Smooth muscle cell (in vitro differentiated cells): ENCODE data around the gene TEX10. TPM values are rescaled to one million over a fixed set of nuclear protein-coding genes. Genes with fewer than 3 reads are reported as not detected.
A peak's percentile ranks its signal among the peaks of the same experiment; 100 is the strongest.

Source experiments
- DNase-seq: peaks from one replicate; lab custom pipeline; 2025; ENCODE audit not compliant: unreplicated experiment; lab: John Stamatoyannopoulos, UW
- H2AFZ ChIP-seq: fragments of 200-600 bp; sonication (generic); 2 replicates; pipeline ENCODE4 v1.6.0; 2016; ENCODE audit warnings: antibody characterized with exemption, low read depth, mild to moderate bottlenecking
- H3F3A ChIP-seq: fragments of 200-600 bp; sonication (generic); 2 replicates; pipeline ENCODE4 v1.6.0; 2017; ENCODE audit warnings: antibody characterized with exemption, low read depth
- H3K27ac ChIP-seq: fragments of 200-600 bp; sonication (generic); 2 replicates; pipeline ENCODE4 v1.5.1; 2016; ENCODE audit warnings: low read depth, mild to moderate bottlenecking
- H3K27me3 ChIP-seq: fragments of 200-600 bp; sonication (generic); 2 replicates; pipeline ENCODE4 v1.6.1; 2016; ENCODE audit warnings: low read depth, mild to moderate bottlenecking
- H3K36me3 ChIP-seq: fragments of 200-600 bp; sonication (generic); 2 replicates; pipeline ENCODE4 v1.5.1; 2016; ENCODE audit warnings: low read depth
- H3K4me1 ChIP-seq: fragments of 200-600 bp; sonication (generic); 2 replicates; pipeline ENCODE4 v1.5.1; 2016; ENCODE audit warnings: low read depth
- H3K4me2 ChIP-seq: fragments of 200-600 bp; sonication (generic); 2 replicates; pipeline ENCODE4 v1.6.0; 2016; ENCODE audit warnings: mild to moderate bottlenecking
- H3K4me3 ChIP-seq: fragments of 200-600 bp; sonication (generic); 2 replicates; pipeline ENCODE4 v1.5.1; 2016; ENCODE audit warnings: mild to moderate bottlenecking
- H3K79me2 ChIP-seq: fragments of 200-600 bp; sonication (generic); 2 replicates; pipeline ENCODE4 v1.6.0; 2016; ENCODE audit warnings: low read depth, mild to moderate bottlenecking
- H3K9ac ChIP-seq: fragments of 200-600 bp; sonication (generic); 2 replicates; pipeline ENCODE4 v1.6.0; 2016; ENCODE audit warnings: low read depth
- H3K9me3 ChIP-seq: fragments of 200-600 bp; sonication (generic); replicated peaks from 2 replicates; pipeline ENCODE4 v1.5.1; 2016; ENCODE audit warnings: low read depth
- H4K20me1 ChIP-seq: fragments of 200-600 bp; sonication (generic); 2 replicates; pipeline ENCODE4 v1.6.0; 2016; ENCODE audit warnings: low read depth
- WGBS: methylation state at CpG from one replicate; pipeline ENCODE4 v1.1.7; 2016; ENCODE audit warnings: low lambda C conversion rate; 5-methylcytosine and 5-hydroxymethylcytosine counted together
- polyA plus RNA-seq: library from polyadenylated mRNA; unstranded; fragments of >200 nt; fragmentation: Nextera tagmentation; extraction: Ambion mirVana; gene quantifications from 2 replicates; pipeline ENCODE4 v1.2.1, GENCODE V29; 2016
- total RNA-seq: library from RNA; depleted of rRNA; stranded (reverse); fragments of >200 nt; gene quantifications from 2 replicates; pipeline ENCODE4 v1.2.3, GENCODE V29; 2014
- TF ChIP-seq, protein P1 (sequence below): fragments of 200-600 bp; sonication (generic); IDR thresholded peaks from 2 replicates; pipeline ENCODE4 v1.5.1; 2017; ENCODE audit warnings: borderline replicate concordance, mild to moderate bottlenecking, antibody characterized with exemption; ENCODE audit not compliant: insufficient read depth, poor library complexity, severe bottlenecking

Gene TEX10
- total and polyA plus RNA-seq, 2 experiments from 2014 or later = 13.5 to 29.2 TPM

DNA sequence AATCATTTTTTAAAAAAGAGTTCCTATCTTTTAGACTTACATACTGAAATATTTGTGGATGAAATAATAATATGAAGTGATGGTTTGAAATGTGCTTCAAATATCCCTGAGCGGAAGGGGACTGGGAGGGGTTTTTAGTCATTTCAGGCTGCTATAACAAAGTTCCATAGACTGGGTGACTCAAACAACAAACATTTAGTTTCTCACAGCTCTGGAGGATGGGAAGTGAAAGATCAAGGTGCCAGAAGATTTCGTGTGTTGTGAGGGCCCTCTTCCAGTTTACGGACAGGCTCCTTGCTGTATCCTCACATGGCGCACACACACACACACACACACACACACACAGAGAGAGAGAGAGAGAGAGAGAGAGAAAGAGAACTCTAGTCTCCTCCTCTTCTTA is 27.1 kb upstream of the TEX10 start:
- no peak overlapping the region for H3K4me3 ChIP-seq
- no peaks in the 10 kb centered on the region for H3K27me3 ChIP-seq
- no peaks in the 10 kb centered on the region for H3K79me2 ChIP-seq
- H4K20me1 ChIP-seq = no peaks in the 10 kb centered on the region
- TF ChIP-seq, protein P1, sequence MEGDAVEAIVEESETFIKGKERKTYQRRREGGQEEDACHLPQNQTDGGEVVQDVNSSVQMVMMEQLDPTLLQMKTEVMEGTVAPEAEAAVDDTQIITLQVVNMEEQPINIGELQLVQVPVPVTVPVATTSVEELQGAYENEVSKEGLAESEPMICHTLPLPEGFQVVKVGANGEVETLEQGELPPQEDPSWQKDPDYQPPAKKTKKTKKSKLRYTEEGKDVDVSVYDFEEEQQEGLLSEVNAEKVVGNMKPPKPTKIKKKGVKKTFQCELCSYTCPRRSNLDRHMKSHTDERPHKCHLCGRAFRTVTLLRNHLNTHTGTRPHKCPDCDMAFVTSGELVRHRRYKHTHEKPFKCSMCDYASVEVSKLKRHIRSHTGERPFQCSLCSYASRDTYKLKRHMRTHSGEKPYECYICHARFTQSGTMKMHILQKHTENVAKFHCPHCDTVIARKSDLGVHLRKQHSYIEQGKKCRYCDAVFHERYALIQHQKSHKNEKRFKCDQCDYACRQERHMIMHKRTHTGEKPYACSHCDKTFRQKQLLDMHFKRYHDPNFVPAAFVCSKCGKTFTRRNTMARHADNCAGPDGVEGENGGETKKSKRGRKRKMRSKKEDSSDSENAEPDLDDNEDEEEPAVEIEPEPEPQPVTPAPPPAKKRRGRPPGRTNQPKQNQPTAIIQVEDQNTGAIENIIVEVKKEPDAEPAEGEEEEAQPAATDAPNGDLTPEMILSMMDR = no peak
- H3K36me3 ChIP-seq = no peaks in the 10 kb centered on the region
- peak overlapping the region; percentile 72 for H3K4me2 ChIP-seq
- peak overlapping the region; percentile 92 for H3K27ac ChIP-seq
- no peaks in the 10 kb centered on the region for H3K9me3 ChIP-seq
- peak overlapping the region; percentile 70 for H2AFZ ChIP-seq
- H3F3A ChIP-seq = peaks cover 11% of the 10 kb centered on the region
- no peak for DNase-seq
- peak overlapping the region; percentile 75 for H3K9ac ChIP-seq
- H3K4me1 ChIP-seq = no peaks in the 10 kb centered on the region
- 24% methylated on average over 3 of the region's 4 CpGs for WGBS

DNA sequence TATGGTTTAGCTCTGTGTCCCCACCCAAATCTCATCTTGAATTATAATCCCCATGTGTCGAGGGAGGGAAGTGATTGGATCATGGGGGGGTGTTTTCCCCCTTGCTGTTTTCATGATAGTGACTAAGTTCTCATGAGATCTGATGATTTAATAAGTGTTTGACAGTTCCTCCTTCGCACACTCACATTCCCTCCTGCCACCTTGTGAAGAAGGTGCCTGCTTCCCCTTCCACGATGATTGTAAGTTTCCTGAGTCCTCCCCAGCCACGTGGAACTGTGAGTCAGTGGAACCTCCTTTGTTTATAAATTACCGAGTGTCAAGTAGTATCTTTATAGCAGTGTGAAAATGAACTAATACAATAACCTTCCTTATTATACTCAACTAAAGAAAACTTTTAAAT is 24.3 kb upstream of the TEX10 start:
- TF ChIP-seq, protein P1 = no peak
- peaks cover 11% of the 10 kb centered on the region for H3F3A ChIP-seq
- no peaks in the 10 kb centered on the region for H3K36me3 ChIP-seq
- H3K4me3 ChIP-seq = no peak overlapping the region
- H3K4me1 ChIP-seq = no peaks in the 10 kb centered on the region
- H3K4me2 ChIP-seq = no peak overlapping the region
- H3K27me3 ChIP-seq = no peaks in the 10 kb centered on the region
- H2AFZ ChIP-seq = no peak overlapping the region
- 59% methylated on average over 5 of the region's 5 CpGs for WGBS
- no peaks in the 10 kb centered on the region for H3K9me3 ChIP-seq
- peak overlapping the region; percentile 39 for H3K27ac ChIP-seq
- DNase-seq = no peak
- no peaks in the 10 kb centered on the region for H3K79me2 ChIP-seq
- no peak overlapping the region for H3K9ac ChIP-seq
- H4K20me1 ChIP-seq = no peaks in the 10 kb centered on the region

DNA sequence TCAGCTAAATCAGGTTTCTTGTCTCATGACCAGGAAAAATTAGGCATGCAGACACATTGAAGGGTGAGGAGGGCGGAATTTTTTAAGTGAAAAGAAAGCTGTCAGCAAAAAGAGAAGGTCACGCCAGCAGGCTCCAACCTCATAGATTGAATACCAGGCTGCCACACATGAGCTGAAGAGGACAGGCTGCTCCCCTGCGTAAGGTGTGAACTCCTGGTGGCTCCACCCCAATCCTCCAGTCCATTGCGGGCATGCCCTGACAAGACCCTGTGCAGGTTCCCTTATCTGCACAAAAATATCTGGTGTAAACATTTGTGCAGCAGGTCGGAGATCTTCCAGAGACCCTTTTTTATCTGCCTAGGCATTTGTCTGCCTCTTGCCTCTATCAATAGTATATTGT is 22.9 kb upstream of the TEX10 start:
- Histone ChIP-seq H3K36me3 (no peaks in the 10 kb centered on the region), H3K79me2 (no peaks in the 10 kb centered on the region), H3K9me3 (no peaks in the 10 kb centered on the region), H3K4me3 (no peak overlapping the region), H4K20me1 (no peaks in the 10 kb centered on the region), H3K27ac (peak overlapping the region; percentile 39), H3F3A (peaks cover 11% of the 10 kb centered on the region), H3K27me3 (no peaks in the 10 kb centered on the region), H3K4me2 (no peak overlapping the region), H2AFZ (no peak overlapping the region), H3K4me1 (no peaks in the 10 kb centered on the region), H3K9ac (no peak overlapping the region)
- DNase-seq = no peak
- 84% methylated on average over 5 of the region's 5 CpGs for WGBS
- TF ChIP-seq, protein P1 = no peak

DNA sequence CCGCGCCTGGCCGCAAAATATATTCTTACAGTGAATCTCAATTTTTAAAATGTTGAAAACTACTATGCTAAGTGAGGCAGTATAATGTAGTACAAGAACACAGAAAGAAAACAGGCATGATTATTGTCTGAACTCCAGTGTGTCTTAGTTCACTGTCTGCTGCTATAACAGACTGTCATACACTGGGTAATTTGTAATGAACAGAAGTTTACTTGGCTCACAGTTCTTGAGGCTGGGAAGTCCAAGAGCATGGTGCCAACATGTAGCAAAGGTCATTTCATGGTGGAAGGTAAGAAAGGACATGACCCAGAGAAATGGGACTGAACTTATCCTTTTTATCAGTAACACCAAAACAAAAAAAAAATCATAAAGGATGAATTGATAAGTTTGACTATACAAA is 19.9 kb upstream of the TEX10 start:
- no peak for DNase-seq
- H3K27ac ChIP-seq = no peak overlapping the region
- H3K9me3 ChIP-seq = no peaks in the 10 kb centered on the region
- H3K36me3 ChIP-seq = no peaks in the 10 kb centered on the region
- H3F3A ChIP-seq = no peaks in the 10 kb centered on the region
- H3K9ac ChIP-seq = no peak overlapping the region
- no peak overlapping the region for H2AFZ ChIP-seq
- no peaks in the 10 kb centered on the region for H4K20me1 ChIP-seq
- TF ChIP-seq, protein P1 = no peak
- no peaks in the 10 kb centered on the region for H3K79me2 ChIP-seq
- H3K4me2 ChIP-seq = no peak overlapping the region
- WGBS = 100% methylated on average over 3 of the region's 3 CpGs
- no peak overlapping the region for H3K4me3 ChIP-seq
- no peaks in the 10 kb centered on the region for H3K27me3 ChIP-seq
- H3K4me1 ChIP-seq = no peaks in the 10 kb centered on the region
